ENCODE measurements around the gene GOLT1B.

DNA sequence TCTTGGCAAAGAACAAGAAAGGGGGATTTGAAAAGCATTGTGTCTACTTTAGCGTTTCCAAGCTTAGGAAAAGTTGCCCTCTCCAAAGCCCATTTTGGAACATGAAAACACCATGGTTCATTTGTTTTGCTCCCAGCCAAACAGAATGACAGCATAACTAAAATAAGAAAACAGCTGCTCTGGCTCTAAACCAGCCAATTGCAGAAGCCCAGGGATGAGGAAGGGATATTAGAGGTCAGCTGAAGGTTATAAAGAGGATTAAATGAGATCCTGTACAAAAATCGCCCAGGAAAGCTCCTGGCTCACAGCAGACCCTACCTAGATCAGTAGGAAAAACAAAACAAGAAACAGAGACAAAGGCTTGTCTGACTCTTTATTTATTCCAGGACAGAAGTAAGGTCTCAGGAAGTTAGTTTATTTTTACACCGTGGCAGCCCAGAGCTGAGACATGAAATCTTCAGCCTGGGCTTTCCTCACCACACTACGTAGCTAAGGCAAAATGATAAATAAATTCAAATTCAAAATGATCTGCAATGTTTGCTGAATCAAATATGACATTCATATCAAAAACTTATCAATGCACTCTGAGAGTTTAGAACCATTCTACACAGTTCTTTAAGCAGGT, 50.4 kb downstream of the GOLT1B start:
- TF ChIP-seq POLR2A (IDR thresholded peaks at IDR 0.05; ENCODE audit: low read length) (no peak), GATA1 (IDR thresholded peaks at IDR 0.05; ENCODE audit: low read depth, low read length) (no peak)
